HG02642 (cell line): ENCODE results near the gene AHDC1.
"Not testable (repeated sequence)": the region's sequence is repeated elsewhere in the genome, so short reads cannot be mapped to it uniquely, and the experiment has no call there.

ENCODE experiments used
- ATAC-seq: cut with Tn5 transposase; IDR thresholded peaks from one replicate; pipeline ENCODE4 v1.9.1; 2021; ENCODE audit warnings: mild to moderate bottlenecking; ENCODE audit not compliant: unreplicated experiment, poor library complexity

Gene AHDC1

GRCh38 chr1:27634177-27634984 is 30.4 kb upstream of the AHDC1 start:
- ATAC-seq, result no peak

- ATAC-seq, result no peak
Observed at GRCh38 chr1:27633640-27634176, 29.8 kb upstream of the AHDC1 start.

GRCh38 chr1:27633298-27633610 is 29.3 kb upstream of the AHDC1 start:
- no peak for ATAC-seq

GRCh38 chr1:27632387-27633297 is 28.7 kb upstream of the AHDC1 start:
- ATAC-seq, result peak; percentile 37

- ATAC-seq, result peak; percentile 23
Observed at GRCh38 chr1:27630859-27631491, 27.0 kb upstream of the AHDC1 start.

- no peak for ATAC-seq
Observed at GRCh38 chr1:27628712-27629111, 24.8 kb upstream of the AHDC1 start.

- ATAC-seq, result not testable (repeated sequence)
Observed at GRCh38 chr1:27627733-27628132, 23.8 kb upstream of the AHDC1 start.

GRCh38 chr1:27627061-27627460 is 23.1 kb upstream of the AHDC1 start:
- no peak for ATAC-seq

GRCh38 chr1:27626031-27626935 is 22.3 kb upstream of the AHDC1 start:
- ATAC-seq, result no peak

GRCh38 chr1:27624467-27625178 is 20.7 kb upstream of the AHDC1 start:
- no peak for ATAC-seq

GRCh38 chr1:27623327-27624212 is 19.6 kb upstream of the AHDC1 start:
- ATAC-seq, result no peak

GRCh38 chr1:27622828-27623227 is 18.9 kb upstream of the AHDC1 start:
- no peak for ATAC-seq

- ATAC-seq, result no peak
Observed at GRCh38 chr1:27621051-27621920, 17.3 kb upstream of the AHDC1 start.

GRCh38 chr1:27619782-27620438 is 16.0 kb upstream of the AHDC1 start:
- not testable (repeated sequence) for ATAC-seq

GRCh38 chr1:27618341-27619082 is 14.6 kb upstream of the AHDC1 start:
- ATAC-seq, result no peak

GRCh38 chr1:27617420-27617819 is 13.5 kb upstream of the AHDC1 start:
- no peak for ATAC-seq
